Gastroesophageal sphincter (tissue), 4 donors: ENCODE results near the gene AP4E1. TPM values are rescaled to one million over a fixed set of nuclear protein-coding genes. Genes with fewer than 3 reads are reported as not detected.
"Not testable (repeated sequence)": the region's sequence is repeated elsewhere in the genome, so short reads cannot be mapped to it uniquely, and the experiment has no call there.

ENCODE experiments used
- ATAC-seq: fragments of 150-250 bp; one replicate; pipeline ENCODE4 v1.9.1; 2016; ENCODE audit warnings: mild to moderate bottlenecking, moderate library complexity
- H3K27ac ChIP-seq, 4 donors: fragments of 200-600 bp; sonication (generic) in 3 of 4; 1 replicate in 3 of 4; 2 replicates in 1 of 4; pipeline ENCODE4 v1.5.1; 2016 to 2019
- H3K27me3 ChIP-seq: fragments of 200-600 bp; sonication (generic); one replicate; pipeline ENCODE4 v1.5.1; 2019
- H3K36me3 ChIP-seq, 2 donors: fragments of 200-600 bp; sonication (generic); one replicate each; pipeline ENCODE4 v1.5.1; 2019; ENCODE audit warnings: control low read depth in 1 of 2
- H3K4me1 ChIP-seq, 3 donors: fragments of 200-600 bp; sonication (generic); 1 replicate in 2 of 3; 2 replicates in 1 of 3; pipeline ENCODE4 v1.5.1; 2016 to 2019; ENCODE audit warnings: control low read depth in 2 of 3
- H3K4me3 ChIP-seq, 2 donors: fragments of 200-600 bp; sonication (generic); one replicate each; pipeline ENCODE4 v1.5.1; 2019; ENCODE audit warnings: mild to moderate bottlenecking in 1 of 2, moderate library complexity in 1 of 2
- H3K9me3 ChIP-seq, 3 donors: fragments of 200-600 bp; sonication (generic); one replicate each; pipeline ENCODE4 v1.5.1; 2017 to 2019; ENCODE audit warnings: control low read depth in 2 of 3
- EP300 ChIP-seq: sonication (generic); formaldehyde crosslinking; IDR thresholded peaks from one replicate; pipeline ENCODE4 v1.6.1; 2017; ENCODE audit warnings: antibody characterized with exemption, mild to moderate bottlenecking
- POLR2A ChIP-seq, 2 donors: fragments of 450-650 bp; IDR thresholded peaks; one replicate each; pipeline ENCODE4 v1.6.1; 2017; ENCODE audit warnings: antibody characterized with exemption in 2 of 2, mild to moderate bottlenecking in 2 of 2, moderate library complexity in 1 of 2
- POLR2AphosphoS5 ChIP-seq: sonication (generic); formaldehyde crosslinking; IDR thresholded peaks from one replicate; pipeline ENCODE4 v1.6.1; 2017; ENCODE audit warnings: antibody characterized with exemption
- WGBS, 2 donors: methylation state at CpG; one replicate each; pipeline ENCODE4 v1.1.5; 2018; ENCODE audit warnings: low coverage in 1 of 2; 5-methylcytosine and 5-hydroxymethylcytosine counted together
- total RNA-seq, 4 donors: library from RNA; depleted of rRNA; stranded (reverse); fragments of >200 nt; gene quantifications; one replicate each; pipeline ENCODE4 v1.1.0, GENCODE V29; 2016
- TF ChIP-seq, protein P1 (sequence below), 4 experiments: fragments of 200-600 bp in 2 of 4; fragments of 450-650 bp in 2 of 4; sonication (generic) in 1 of 4; IDR thresholded peaks; one replicate each; pipeline ENCODE4 v1.5.1; 2017 to 2019; ENCODE audit warnings: antibody characterized with exemption in 4 of 4, mild to moderate bottlenecking in 2 of 4, moderate library complexity in 2 of 4

AP4E1 gene
- total RNA-seq, 4 donors from 2014 or later: 10.6 to 18.5 (median 14.0) TPM

DNA sequence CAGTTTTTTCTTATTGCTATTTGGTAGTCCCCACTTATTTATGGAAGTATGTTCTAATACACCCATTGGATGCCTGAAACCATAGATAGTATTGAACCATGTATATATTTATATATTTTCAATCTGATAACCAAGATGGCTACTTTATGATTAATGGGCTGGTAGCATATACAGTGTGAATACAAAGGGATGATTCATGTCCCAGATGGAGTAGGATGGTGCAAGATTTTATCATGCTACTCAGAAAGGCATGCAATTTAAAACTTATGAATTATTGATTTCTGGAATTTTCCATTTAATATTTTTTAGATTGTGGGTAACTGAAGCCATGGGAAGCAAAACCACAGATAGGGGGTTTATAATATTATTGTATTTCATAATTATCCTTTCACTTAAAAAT is 35.2 kb downstream of the AP4E1 start:
- no peak for ATAC-seq
- no peak overlapping the region for H3K27ac ChIP-seq
- TF ChIP-seq EP300 (no peak), POLR2AphosphoS5 (no peak), POLR2A (IDR thresholded peaks at IDR 0.05) (no peak)
- TF ChIP-seq, protein P1, sequence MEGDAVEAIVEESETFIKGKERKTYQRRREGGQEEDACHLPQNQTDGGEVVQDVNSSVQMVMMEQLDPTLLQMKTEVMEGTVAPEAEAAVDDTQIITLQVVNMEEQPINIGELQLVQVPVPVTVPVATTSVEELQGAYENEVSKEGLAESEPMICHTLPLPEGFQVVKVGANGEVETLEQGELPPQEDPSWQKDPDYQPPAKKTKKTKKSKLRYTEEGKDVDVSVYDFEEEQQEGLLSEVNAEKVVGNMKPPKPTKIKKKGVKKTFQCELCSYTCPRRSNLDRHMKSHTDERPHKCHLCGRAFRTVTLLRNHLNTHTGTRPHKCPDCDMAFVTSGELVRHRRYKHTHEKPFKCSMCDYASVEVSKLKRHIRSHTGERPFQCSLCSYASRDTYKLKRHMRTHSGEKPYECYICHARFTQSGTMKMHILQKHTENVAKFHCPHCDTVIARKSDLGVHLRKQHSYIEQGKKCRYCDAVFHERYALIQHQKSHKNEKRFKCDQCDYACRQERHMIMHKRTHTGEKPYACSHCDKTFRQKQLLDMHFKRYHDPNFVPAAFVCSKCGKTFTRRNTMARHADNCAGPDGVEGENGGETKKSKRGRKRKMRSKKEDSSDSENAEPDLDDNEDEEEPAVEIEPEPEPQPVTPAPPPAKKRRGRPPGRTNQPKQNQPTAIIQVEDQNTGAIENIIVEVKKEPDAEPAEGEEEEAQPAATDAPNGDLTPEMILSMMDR (IDR thresholded peaks at IDR 0.05): no peak
- no peaks in the 10 kb centered on the region for H3K4me1 ChIP-seq
- peaks cover 0 to 34% of the 10 kb centered on the region in 2 donors for H3K36me3 ChIP-seq
- H3K4me3 ChIP-seq: no peak overlapping the region
- H3K9me3 ChIP-seq: no peaks in the 10 kb centered on the region
- no peaks in the 10 kb centered on the region for H3K27me3 ChIP-seq

- no peak for ATAC-seq
Measured at GRCh38 chr15:50944672-50945071, 36.2 kb downstream of the AP4E1 start.

DNA sequence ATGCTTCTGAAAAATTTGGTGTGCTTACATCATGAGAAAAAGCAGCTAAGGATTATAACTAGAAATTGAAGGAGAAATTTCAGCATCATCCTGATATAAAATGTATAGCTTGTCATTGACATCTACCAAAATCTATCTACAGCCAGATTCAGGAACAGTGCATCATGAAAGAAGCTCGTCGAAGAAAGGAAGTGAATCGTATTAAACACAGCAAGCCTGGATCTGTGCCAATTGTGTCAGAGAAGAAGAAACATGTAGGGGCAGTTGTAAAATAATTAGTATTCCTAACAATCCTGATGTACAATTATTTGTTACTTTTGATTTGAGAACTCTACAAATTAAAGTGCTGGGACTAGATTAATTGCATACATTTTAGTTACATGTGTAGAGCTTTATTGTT is 37.2 kb downstream of the AP4E1 start:
- Histone ChIP-seq H3K4me1 (no peaks in the 10 kb centered on the region), H3K4me3 (no peak overlapping the region), H3K9me3 (no peaks in the 10 kb centered on the region), H3K27ac (no peak overlapping the region), H3K27me3 (no peaks in the 10 kb centered on the region), H3K36me3 (peaks cover 3 to 51% of the 10 kb centered on the region in 2 donors)
- no peak for ATAC-seq
- 22 to 36% methylated on average over 3 of the region's 3 CpGs for WGBS, 2 donors
- TF ChIP-seq EP300 (no peak), POLR2A (IDR thresholded peaks at IDR 0.05) (no peak)
- TF ChIP-seq, protein P1 (IDR thresholded peaks at IDR 0.05): no peak

More at GRCh38 chr15:50944672-50945071, 36.2 kb downstream of the AP4E1 start:
- Histone ChIP-seq H3K27me3 (no peaks in the 10 kb centered on the region), H3K27ac (no peak overlapping the region), H3K36me3 (peaks cover 0 to 40% of the 10 kb centered on the region in 2 donors), H3K4me3 (no peak overlapping the region), H3K9me3 (no peaks in the 10 kb centered on the region), H3K4me1 (no peaks in the 10 kb centered on the region)
- 66 to 71% methylated on average over 3 of the region's 3 CpGs for WGBS, 2 donors
- TF ChIP-seq EP300 (no peak), POLR2AphosphoS5 (no peak), POLR2A (IDR thresholded peaks at IDR 0.05) (no peak)
- TF ChIP-seq, protein P1 (IDR thresholded peaks at IDR 0.05): no peak

DNA sequence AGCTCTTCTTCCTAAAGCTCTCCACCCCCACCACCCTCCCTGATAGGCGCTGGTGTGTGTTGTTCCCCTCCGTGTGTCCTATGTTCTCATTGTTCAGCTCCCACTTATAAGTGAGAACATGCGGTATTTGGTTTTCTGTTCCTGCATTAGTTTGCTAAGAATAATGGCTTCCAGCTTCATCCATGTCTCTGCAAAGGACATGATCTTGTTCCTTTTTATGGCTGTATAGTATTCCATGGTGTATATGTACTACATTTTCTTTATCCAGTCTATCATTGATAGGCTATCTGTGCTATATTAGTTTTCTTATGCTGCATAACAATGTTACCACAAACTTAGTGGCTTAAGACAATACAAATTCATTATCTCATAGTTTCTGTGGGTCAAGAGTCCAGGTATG is 42.3 kb downstream of the AP4E1 start:
- H3K27ac ChIP-seq, H3K4me3 ChIP-seq, H3K27me3 ChIP-seq, ATAC-seq, H3K9me3 ChIP-seq, H3K4me1 ChIP-seq: not testable (repeated sequence)
- peaks cover 3 to 68% of the 10 kb centered on the region in 2 donors for H3K36me3 ChIP-seq
- 97 to 100% methylated on average over 3 of the region's 3 CpGs for WGBS, 2 donors

DNA sequence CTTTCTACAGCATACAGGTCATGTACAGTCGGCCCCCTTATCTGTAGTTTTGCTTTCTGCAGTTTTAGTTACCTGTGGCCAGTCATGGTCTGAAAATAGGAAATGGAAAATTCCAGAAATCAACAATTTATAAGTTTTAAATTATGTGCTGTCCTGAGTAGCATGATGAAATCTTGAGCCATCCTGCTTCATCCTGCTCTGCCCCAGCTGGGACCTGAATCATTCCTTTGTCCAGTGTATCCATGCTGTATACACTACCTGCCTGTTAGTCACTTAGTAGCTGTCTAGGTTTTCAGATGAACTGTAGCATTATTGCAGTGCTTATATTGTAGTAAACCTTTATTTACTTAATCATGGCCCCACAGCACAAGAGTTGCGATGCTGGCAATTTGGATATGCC is 44.8 kb downstream of the AP4E1 start:
- Histone ChIP-seq H3K27me3 (no peaks in the 10 kb centered on the region), H3K27ac (no peak overlapping the region), H3K36me3 (peaks cover 4 to 88% of the 10 kb centered on the region in 2 donors), H3K4me1 (no peaks in the 10 kb centered on the region), H3K9me3 (no peaks in the 10 kb centered on the region), H3K4me3 (no peak overlapping the region)
- TF ChIP-seq EP300 (no peak), POLR2AphosphoS5 (no peak), POLR2A (IDR thresholded peaks at IDR 0.05) (no peak)
- TF ChIP-seq, protein P1 (IDR thresholded peaks at IDR 0.05): no peak
- WGBS, 2 donors: 92 to 100% methylated on average over 2 of the region's 2 CpGs
- no peak for ATAC-seq

DNA sequence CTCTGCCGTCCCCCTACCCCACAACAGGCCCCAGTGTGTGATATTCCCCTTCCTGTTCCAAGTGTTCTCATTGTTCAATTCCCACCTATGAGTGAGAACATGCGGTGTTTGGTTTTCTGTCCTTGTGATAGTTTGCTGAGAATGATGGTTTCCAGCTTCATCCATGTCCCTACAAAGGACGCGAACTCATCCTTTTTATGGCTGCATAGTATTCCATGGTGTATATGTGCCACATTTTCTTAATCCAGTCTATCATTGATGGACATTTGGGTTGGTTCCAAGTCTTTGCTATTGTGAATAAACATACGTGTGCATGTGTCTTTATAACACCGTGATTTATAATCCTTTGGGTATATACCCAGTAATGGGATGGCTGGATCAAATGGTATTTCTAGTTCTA is 46.4 kb downstream of the AP4E1 start:
- not testable (repeated sequence) for H3K27me3 ChIP-seq, ATAC-seq, H3K4me1 ChIP-seq, H3K9me3 ChIP-seq, H3K27ac ChIP-seq, H3K4me3 ChIP-seq
- 89 to 97% methylated on average over 6 of the region's 6 CpGs for WGBS, 2 donors
- peaks cover 10 to 95% of the 10 kb centered on the region in 2 donors for H3K36me3 ChIP-seq
